Lung (tissue), 12 donors: ENCODE data around the gene EPHB4. TPM values are rescaled to one million over a fixed set of nuclear protein-coding genes. Genes with fewer than 3 reads are reported as not detected.

ENCODE experiments used
- ATAC-seq: fragments of 200-7000 bp; cut with Tn5 transposase; one replicate; pipeline ENCODE4 v1.9.1; 2020; ENCODE audit warnings: moderate number of reproducible peaks; ENCODE audit not compliant: insufficient read depth, low FRiP score
- DNase-seq, 3 donors: peaks; one replicate each; pipeline ENCODE4 v3.0.0-alpha.2; 2013 to 2017
- H3K27ac ChIP-seq, 2 donors: one replicate each; pipeline ENCODE4 v1.5.1; 2013; ENCODE audit warnings: mild to moderate bottlenecking in 2 of 2, moderate library complexity in 2 of 2, control low read depth in 1 of 2, inconsistent platforms in 1 of 2, low read depth in 1 of 2, low read length in 1 of 2
- H3K27me3 ChIP-seq, 3 donors: one replicate each; pipeline ENCODE4 v1.5.1; 2013; ENCODE audit warnings: low read length in 2 of 3; ENCODE audit not compliant: control insufficient read depth in 3 of 3, insufficient read depth in 3 of 3
- H3K36me3 ChIP-seq, 4 donors: one replicate each; pipeline ENCODE4 v1.5.1; 2013; ENCODE audit warnings: low read length in 4 of 4, mild to moderate bottlenecking in 1 of 4, moderate library complexity in 1 of 4; ENCODE audit not compliant: control insufficient read depth in 4 of 4, insufficient read depth in 4 of 4
- H3K4me1 ChIP-seq, 5 donors: one replicate each; pipeline ENCODE4 v1.5.1; 2013; ENCODE audit warnings: low read length in 5 of 5, mild to moderate bottlenecking in 2 of 5, moderate library complexity in 1 of 5; ENCODE audit not compliant: control insufficient read depth in 5 of 5, insufficient read depth in 5 of 5
- H3K4me3 ChIP-seq: one replicate; pipeline ENCODE4 v1.5.1; 2013; ENCODE audit warnings: mild to moderate bottlenecking, control low read depth, moderate library complexity
- H3K9ac ChIP-seq, 2 donors: one replicate each; pipeline ENCODE4 v1.5.1; 2013; ENCODE audit warnings: low read length in 2 of 2, control low read depth in 1 of 2; ENCODE audit not compliant: insufficient read depth in 1 of 2
- H3K9me3 ChIP-seq, 4 donors: one replicate each; pipeline ENCODE4 v1.5.1; 2013; ENCODE audit warnings: low read length in 3 of 4, mild to moderate bottlenecking in 1 of 4, moderate library complexity in 1 of 4; ENCODE audit not compliant: control insufficient read depth in 4 of 4, insufficient read depth in 3 of 4
- CTCF ChIP-seq: IDR thresholded peaks from 2 replicates; pipeline ENCODE4 v1.5.1; 2012; ENCODE audit warnings: mild to moderate bottlenecking; ENCODE audit errors: control extremely low read depth, extremely low read depth
- WGBS, 2 donors: extraction: QIAGEN DNeasy Blood & Tissue Kit; methylation state at CpG; one replicate each; pipeline ENCODE4 v1.1.7; 2013; 5-methylcytosine and 5-hydroxymethylcytosine counted together
- polyA plus RNA-seq, 2 donors: library from polyadenylated mRNA; stranded (reverse); fragments of 200-250 nt; gene quantifications; one replicate each; pipeline ENCODE4 v1.2.1, GENCODE V29; 2013
- total RNA-seq, 2 donors: library from RNA; depleted of rRNA in 1 of 2; stranded (reverse); fragments of >200 nt in 1 of 2; gene quantifications; one replicate each; pipeline ENCODE4 v1.2.1, GENCODE V29; 2014 to 2021
- donor health status: control.
- donor health status: control.
- donor health status: Bipolar disorder and iron deficiency.
- donor health status: healthy.
- donor health status: DM: yes; HTN: yes; CAD: no.

The EPHB4 gene
- total and polyA plus RNA-seq, 4 donors = 21.7 to 64.2 (median 50.4) TPM

GRCh38 chr7:100835903-100836811 lies 8.8 kb upstream of the EPHB4 start:
- Histone ChIP-seq H3K4me3 (no peak overlapping the region), H3K27me3 (no peaks in the 10 kb centered on the region), H3K9me3 (no peaks in the 10 kb centered on the region), H3K27ac (peak overlapping the region; percentile 55 to 88), H3K4me1 (peaks cover 0 to 15% (median 2%) of the 10 kb centered on the region in 5 donors), H3K36me3 (no peaks in the 10 kb centered on the region), H3K9ac (peak overlapping the region in 1 of 2 donors; percentile 65)
- peak; percentile 69 to 82 (median 81) for DNase-seq
- peak; percentile 30 for ATAC-seq
- no peak for TF ChIP-seq CTCF
- WGBS, 2 donors = 26 to 31% methylated on average over 17 of the region's 17 CpGs

- H3K27ac ChIP-seq = no peak overlapping the region
Measured at GRCh38 chr7:100832281-100832633, 4.9 kb upstream of the EPHB4 start.

GRCh38 chr7:100830396-100830795 lies 3.1 kb upstream of the EPHB4 start:
- H3K4me1 ChIP-seq = peaks cover 0 to 18% (median 2%) of the 10 kb centered on the region in 5 donors
- WGBS, 2 donors = 87 to 93% methylated on average over 4 of the region's 4 CpGs

More at GRCh38 chr7:100832281-100832633, 4.9 kb upstream of the EPHB4 start:
- DNase-seq (no peak), ATAC-seq (no peak)
- H3K27me3 ChIP-seq = no peaks in the 10 kb centered on the region
- peaks cover 0 to 24% (median 0%) of the 10 kb centered on the region in 5 donors for H3K4me1 ChIP-seq
- H3K36me3 ChIP-seq = no peaks in the 10 kb centered on the region
- no peaks in the 10 kb centered on the region for H3K9me3 ChIP-seq
- H3K9ac ChIP-seq = no peak overlapping the region
- H3K4me3 ChIP-seq = no peak overlapping the region
- WGBS, 2 donors = 92 to 96% methylated on average over 5 of the region's 5 CpGs
- no peak for TF ChIP-seq CTCF

More at GRCh38 chr7:100830396-100830795, 3.1 kb upstream of the EPHB4 start:
- H3K27me3 ChIP-seq = no peaks in the 10 kb centered on the region
- no peak overlapping the region for H3K9ac ChIP-seq
- H3K36me3 ChIP-seq = no peaks in the 10 kb centered on the region
- DNase-seq = no peak
- no peak for TF ChIP-seq CTCF
- no peak for ATAC-seq
- no peaks in the 10 kb centered on the region for H3K9me3 ChIP-seq
- H3K27ac ChIP-seq = no peak overlapping the region
- H3K4me3 ChIP-seq = no peak overlapping the region
